Breast epithelium (tissue), 3 donors: ENCODE measurements around the gene NDUFA7.

Source experiments
- POLR2A ChIP-seq: fragments of 450-650 bp; IDR thresholded peaks from one replicate; pipeline ENCODE4 v1.6.1; 2016; ENCODE audit warnings: antibody characterized with exemption, mild to moderate bottlenecking, moderate library complexity
- TF ChIP-seq, protein P1 (sequence below), 3 donors: fragments of 450-650 bp; IDR thresholded peaks; one replicate each; pipeline ENCODE4 v1.5.1; 2016 to 2017; ENCODE audit warnings: antibody characterized with exemption in 3 of 3, mild to moderate bottlenecking in 3 of 3, moderate library complexity in 3 of 3

DNA sequence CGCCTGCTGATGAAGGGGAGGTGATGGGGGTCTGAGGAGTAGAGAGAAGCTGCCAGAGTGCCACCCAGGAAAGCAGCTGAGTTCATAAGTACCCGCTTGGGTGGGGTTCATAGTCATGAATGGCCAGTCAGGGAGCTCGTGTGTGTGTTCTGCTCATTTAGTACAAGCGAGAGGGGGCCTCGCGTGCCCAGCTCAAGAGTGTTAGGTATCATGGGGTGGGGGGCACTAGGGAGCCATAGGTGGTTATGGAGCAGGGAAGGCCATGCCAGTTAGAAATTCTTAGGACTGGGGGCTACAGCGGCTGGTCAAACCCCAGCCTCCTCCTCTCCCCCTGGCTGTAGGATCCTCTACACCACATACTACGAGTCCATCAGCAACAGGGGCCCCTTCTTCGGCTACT, 59.8 kb downstream of the NDUFA7 start:
- TF ChIP-seq POLR2A: no peak
- TF ChIP-seq, protein P1, sequence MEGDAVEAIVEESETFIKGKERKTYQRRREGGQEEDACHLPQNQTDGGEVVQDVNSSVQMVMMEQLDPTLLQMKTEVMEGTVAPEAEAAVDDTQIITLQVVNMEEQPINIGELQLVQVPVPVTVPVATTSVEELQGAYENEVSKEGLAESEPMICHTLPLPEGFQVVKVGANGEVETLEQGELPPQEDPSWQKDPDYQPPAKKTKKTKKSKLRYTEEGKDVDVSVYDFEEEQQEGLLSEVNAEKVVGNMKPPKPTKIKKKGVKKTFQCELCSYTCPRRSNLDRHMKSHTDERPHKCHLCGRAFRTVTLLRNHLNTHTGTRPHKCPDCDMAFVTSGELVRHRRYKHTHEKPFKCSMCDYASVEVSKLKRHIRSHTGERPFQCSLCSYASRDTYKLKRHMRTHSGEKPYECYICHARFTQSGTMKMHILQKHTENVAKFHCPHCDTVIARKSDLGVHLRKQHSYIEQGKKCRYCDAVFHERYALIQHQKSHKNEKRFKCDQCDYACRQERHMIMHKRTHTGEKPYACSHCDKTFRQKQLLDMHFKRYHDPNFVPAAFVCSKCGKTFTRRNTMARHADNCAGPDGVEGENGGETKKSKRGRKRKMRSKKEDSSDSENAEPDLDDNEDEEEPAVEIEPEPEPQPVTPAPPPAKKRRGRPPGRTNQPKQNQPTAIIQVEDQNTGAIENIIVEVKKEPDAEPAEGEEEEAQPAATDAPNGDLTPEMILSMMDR (IDR thresholded peaks at IDR 0.05): no peak
